Left cardiac atrium (tissue), 4 donors: Measurements from ENCODE around the gene PROB1. TPM values are rescaled to one million over a fixed set of nuclear protein-coding genes. Genes with fewer than 3 reads are reported as not detected.
A peak's percentile ranks its signal among the peaks of the same experiment; 100 is the strongest.
"Not testable (repeated sequence)": the region's sequence is repeated elsewhere in the genome, so short reads cannot be mapped to it uniquely, and the experiment has no call there.

Experiments
- ATAC-seq, 2 donors: fragments of 200-7000 bp; cut with Tn5 transposase; one replicate each; pipeline ENCODE4 v1.9.1; 2020; ENCODE audit warnings: mild to moderate bottlenecking in 2 of 2, moderate library complexity in 2 of 2
- DNase-seq: peaks from one replicate; pipeline ENCODE4 v3.0.0-alpha.2; 2020
- intact Hi-C, 2 donors: fragments of 100-400 bp; cut with DNase I; formaldehyde crosslinking; loops; one replicate each; pipeline versions ENCODE4 v1.14.1 to v1.15.1; 2022 to 2023
- total RNA-seq, 2 donors: library from RNA; stranded (reverse); fragmentation: NEBNext Ultra II Directional; extraction: Animal tissue kit (Norgen Biotek cat#: 25700); gene quantifications; one replicate each; pipeline ENCODE4 v1.2.1, GENCODE V29; 2021
- donor health status: DM: no; HTN: yes; CAD: no.
- donor health status: DM: no; HTN: yes; CAD: no; lungs with severe emphysema.
- donor health status: DM: yes; HTN: yes; CAD: no.
- donor health status: Dilated cardiomyopathy.

PROB1 gene
- total RNA-seq, 2 donors from 2014 or later = 21.7 to 27.9 TPM

- ATAC-seq = peak; percentile 52 to 53
- intact Hi-C loops = no loop called here
These were observed 20.4 kb upstream of the PROB1 start for GRCh38 chr5:139415221-139415861.

GRCh38 chr5:139414581-139415130, 19.8 kb upstream of the PROB1 start:
- ATAC-seq = peak; percentile 6 to 22
- intact Hi-C loops = no loop called here
- no peak for DNase-seq

More at GRCh38 chr5:139415221-139415861, 20.4 kb upstream of the PROB1 start:
- DNase-seq = peak; percentile 36

- intact Hi-C loops = no loop called here
- DNase-seq = no peak
- ATAC-seq = no peak
These were observed 19.1 kb upstream of the PROB1 start for GRCh38 chr5:139413963-139414362.

DNA sequence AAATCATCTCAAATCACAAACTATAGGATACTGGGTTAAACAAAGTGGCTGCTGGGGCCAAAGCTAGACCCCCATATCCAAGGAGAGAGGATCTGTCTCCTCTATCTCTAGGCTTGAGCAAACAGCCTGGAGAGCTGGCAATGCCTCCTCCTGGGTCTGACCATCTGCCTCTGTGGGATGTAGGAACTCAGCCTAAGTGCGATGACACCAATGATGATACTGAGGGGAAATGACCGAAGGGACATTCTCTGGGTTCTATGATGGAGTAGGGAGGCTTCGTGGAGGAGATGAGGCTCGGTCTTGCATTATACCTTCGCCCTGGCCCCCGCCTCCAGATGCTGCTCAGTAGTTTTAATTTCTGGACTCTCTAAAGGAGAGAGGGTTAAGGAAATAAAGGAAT, 18.2 kb upstream of the PROB1 start:
- intact Hi-C loops = no loop called here
- DNase-seq (no peak), ATAC-seq (no peak)

GRCh38 chr5:139410993-139411828, 16.3 kb upstream of the PROB1 start:
- no peak for DNase-seq
- no peak for ATAC-seq
- intact Hi-C loops = no loop called here

DNA sequence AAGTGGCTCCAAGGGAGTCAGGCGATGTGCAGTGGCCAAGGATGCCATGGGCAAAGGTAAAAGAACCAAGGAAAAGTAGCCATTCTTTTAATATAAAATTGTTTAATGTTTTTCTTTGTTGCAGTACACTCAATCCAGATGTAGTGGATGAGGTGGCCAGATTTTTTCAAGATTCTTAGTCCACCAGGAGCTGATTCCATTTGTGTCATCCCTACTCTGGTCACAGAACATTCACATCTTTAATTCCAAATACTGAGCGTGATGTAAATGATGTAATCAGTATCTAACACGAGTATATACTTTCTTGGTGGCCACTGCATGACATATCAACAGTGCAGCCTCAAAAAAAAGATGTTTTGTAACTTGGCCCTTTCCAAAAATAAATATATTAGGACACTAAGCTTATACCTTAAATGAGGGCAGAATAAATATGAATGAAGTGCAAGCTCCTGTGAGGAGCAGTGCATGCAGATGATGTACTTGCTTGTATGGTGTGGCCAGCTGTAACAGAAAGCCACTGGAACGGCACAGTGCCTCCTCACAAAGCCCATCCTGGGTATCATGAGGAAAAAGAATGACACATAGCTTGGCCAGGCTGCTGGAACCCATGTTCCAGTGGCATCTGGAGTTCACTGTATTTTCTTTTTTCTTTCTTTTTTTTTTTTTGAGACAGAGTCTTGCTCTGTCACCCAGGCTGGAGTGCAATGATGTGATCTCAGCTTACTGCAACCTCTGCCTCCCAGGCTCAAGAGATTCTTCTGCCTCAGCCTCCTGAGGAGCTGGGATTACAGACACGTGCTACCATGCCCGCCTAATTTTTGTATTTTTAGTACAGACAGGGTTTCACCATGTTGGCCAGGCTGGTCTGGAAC, 15.5 kb upstream of the PROB1 start:
- intact Hi-C loops = no loop called here
- DNase-seq (no peak), ATAC-seq (no peak)

DNA sequence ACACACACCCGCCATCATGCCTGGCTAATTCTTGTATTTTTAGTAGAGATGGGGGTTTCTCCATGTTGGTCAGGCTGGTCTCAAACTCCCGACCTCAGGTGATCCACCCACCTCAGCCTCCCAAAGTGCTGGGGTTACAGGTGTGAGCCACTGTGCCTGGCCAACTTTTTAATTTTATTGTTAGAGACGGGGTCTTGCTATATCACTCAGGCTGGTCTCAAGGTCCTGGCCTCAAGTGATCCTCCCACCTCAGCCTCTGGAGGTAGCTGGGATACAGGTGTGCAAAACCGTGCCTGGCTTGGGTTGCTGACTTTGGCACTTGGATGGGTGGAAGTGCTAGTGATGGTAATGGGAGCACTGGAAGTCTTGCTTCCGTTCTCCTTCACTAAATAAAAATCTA, 14.2 kb upstream of the PROB1 start:
- DNase-seq = not testable (repeated sequence)

GRCh38 chr5:139408191-139408590, 13.3 kb upstream of the PROB1 start:
- intact Hi-C loops = no loop called here
- ATAC-seq (no peak), DNase-seq (no peak)

More for the DNA sequence above, 14.2 kb upstream of the PROB1 start:
- ATAC-seq, intact Hi-C loops: not testable (repeated sequence)

GRCh38 chr5:139407517-139407916, 12.6 kb upstream of the PROB1 start:
- ATAC-seq (no peak), DNase-seq (no peak)
- intact Hi-C loops = no loop called here

DNA sequence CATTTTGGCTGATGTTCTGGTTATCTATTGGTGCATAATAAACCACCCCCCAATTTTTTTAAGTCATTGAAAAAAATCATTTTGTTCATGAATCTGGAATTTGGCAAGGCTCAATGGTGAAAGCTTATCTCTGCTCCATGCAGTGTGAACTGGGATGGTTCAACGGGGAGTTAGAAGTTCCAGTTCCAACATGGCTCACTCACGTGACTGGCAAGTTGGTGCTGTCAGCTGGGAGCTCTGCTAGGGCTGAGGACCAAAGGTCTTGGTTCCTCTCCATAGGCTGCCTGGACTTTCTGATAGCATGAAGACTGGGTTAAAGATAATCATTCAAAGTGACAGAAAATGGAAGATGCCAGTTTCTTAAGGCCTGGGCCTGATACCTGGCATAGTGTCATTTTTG, 12.1 kb upstream of the PROB1 start:
- DNase-seq (no peak), ATAC-seq (no peak)
- intact Hi-C loops = no loop called here

DNA sequence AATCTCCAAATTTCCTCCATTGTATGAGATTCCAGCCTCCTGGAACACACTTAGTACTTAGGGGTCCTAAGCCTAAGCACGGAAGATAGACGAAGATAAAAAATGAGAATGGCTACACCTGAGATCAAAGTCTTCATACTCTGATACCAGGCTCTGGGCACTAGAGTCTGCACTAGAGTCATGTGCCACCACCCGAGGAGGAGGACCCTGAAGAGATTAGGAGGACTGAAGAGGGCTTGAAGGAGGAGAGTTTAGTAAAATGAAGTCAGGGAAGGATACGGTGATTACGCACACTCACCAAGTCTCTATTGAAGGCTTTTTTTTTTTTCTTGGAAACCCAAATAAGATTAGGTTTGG, 9.6 kb upstream of the PROB1 start:
- intact Hi-C loops = no loop called here
- DNase-seq (no peak), ATAC-seq (no peak)

GRCh38 chr5:139403787-139404483, 9.0 kb upstream of the PROB1 start, which contains the start of gene SPATA24:
Gene SPATA24, minus strand, starts transcription at chr5:139404089. Its CDS starts 29 bp downstream, at chr5:139404060.
- intact Hi-C loops = no loop called here
- peak; percentile 97 to 98 for ATAC-seq

DNA sequence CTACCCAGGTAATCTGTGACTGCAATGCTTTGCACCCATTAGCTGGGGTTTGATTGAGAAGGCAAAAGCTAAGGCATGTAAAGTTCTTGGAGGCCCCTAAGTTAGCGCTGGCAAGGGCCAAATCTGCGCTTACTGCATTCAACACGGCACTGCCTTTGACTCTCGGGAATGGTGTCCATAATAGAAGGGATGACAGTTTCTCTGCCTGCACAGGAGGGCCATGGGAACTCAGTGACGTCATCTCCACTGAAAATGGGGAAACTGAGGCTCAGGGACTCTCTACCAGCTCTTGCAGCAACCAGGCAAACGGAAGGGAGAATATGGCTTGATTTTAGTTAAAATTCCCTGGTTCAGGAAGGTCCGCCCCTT, 8.5 kb upstream of the PROB1 start:
- intact Hi-C loops = no loop called here
- ATAC-seq = no peak

More at GRCh38 chr5:139403787-139404483, 9.0 kb upstream of the PROB1 start, which contains the start of gene SPATA24:
- DNase-seq = peak; percentile 98

DNA sequence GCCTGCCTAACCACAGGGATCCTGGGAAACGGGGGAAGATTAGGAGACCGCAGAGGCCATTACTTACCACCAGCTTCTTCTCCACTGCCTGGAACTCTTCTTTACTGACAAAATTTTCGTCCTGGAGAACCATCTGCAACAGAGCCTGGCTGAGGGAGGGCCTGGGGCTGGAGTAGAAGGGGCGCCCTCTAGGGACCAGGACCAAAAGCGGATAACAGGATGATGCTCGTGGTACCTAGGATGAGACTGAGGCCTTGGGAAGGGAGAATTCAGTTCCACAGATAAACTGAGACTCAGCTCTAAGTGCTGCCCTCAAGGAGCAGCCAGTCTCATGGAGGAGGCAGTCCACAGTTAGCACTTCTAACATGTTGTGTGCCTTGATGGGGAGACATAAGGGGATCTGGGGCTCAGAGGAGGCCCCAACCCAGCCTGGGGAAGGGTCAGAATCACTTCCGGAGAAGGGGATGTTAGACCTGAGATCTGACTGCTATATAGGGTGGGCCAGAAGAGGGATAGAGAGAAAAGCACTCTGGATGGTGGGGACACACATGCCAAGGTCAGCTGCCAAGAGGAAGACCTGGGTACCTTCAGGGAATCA, 7.8 kb upstream of the PROB1 start:
- no peak for ATAC-seq
- peak; percentile 23 for DNase-seq
- intact Hi-C loops = no loop called here

More for the DNA sequence above, 8.5 kb upstream of the PROB1 start:
- no peak for DNase-seq

- no peak for ATAC-seq
- DNase-seq = no peak
- intact Hi-C loops = no loop called here
These were observed 6.6 kb upstream of the PROB1 start for GRCh38 chr5:139401546-139401945.

DNA sequence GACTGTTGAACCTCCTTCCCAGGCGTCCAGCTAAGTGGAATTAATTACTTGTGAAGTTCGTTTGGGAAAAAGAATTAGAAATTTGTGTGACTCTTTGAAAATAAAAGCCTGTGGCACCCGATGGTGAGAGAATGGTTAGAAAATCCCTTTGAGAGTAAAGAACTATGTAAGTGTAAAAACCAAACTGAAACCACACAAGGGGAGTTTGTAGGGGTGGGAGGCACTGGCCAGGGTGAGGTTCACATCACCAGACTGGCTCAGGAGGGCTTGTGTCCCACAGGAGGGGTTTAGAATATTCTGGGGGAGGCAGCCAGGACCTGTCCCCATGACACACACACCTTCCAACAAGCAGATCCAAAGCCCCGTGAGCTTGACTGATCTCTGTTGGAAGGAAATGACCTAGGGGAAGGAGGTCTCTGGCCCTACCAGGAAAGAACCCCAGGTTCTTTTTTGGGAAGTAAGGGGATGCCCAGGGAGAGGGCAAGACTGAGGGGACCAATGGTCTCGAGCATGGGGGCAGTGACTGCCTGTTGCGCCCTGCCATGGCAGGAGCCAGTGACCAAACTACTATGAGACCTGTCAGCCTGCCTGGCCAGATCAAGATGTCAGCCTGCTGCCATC, 4.7 kb upstream of the PROB1 start:
- ATAC-seq (no peak), DNase-seq (no peak)
- intact Hi-C loops = no loop called here

- intact Hi-C loops = no loop called here
- DNase-seq (no peak), ATAC-seq (no peak)
These were observed 3.0 kb upstream of the PROB1 start for GRCh38 chr5:139397921-139398320.

DNA sequence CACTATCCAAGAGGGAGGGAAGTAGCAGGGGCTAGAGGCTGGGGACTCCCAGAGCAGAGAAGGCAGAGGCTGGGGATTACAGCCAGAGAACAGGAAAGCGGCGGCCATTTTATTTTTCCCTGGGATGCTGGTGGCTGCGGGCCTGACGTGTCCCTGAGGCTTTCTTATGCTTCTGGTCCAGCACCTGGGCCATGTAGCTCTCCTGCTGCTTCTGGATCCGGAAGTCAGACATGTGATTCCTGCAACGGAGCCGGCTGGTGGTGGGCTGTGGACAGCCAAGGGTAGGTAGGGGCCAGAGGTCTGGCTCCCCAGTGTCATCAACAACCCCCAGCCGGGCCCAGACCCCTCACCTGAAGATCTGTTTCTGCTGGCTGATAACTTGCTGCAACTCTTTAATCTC, 1.8 kb upstream of the PROB1 start:
- intact Hi-C loops = no loop called here
- no peak for DNase-seq
- no peak for ATAC-seq
